Loucy (cell line): ENCODE measurements around the gene MROH9.

Experiments used
- H2AFZ ChIP-seq: fragments of 200-600 bp; sonication (generic); 2 replicates; pipeline ENCODE4 v1.6.0; 2016; ENCODE audit warnings: antibody characterized with exemption, mild to moderate bottlenecking, low read length, moderate library complexity
- H3F3A ChIP-seq: fragments of 200-600 bp; 2 replicates; pipeline ENCODE4 v1.6.0; 2016; ENCODE audit warnings: antibody characterized with exemption, low read depth, mild to moderate bottlenecking
- H3K27me3 ChIP-seq: fragments of 200-600 bp; sonication (generic); 2 replicates; pipeline ENCODE4 v1.6.1; 2014; ENCODE audit warnings: low read length, mild to moderate bottlenecking; ENCODE audit not compliant: insufficient read depth, poor library complexity, severe bottlenecking
- H3K36me3 ChIP-seq: fragments of 200-600 bp; sonication (generic); 2 replicates; pipeline ENCODE4 v1.6.1; 2016; ENCODE audit warnings: low read length; ENCODE audit not compliant: insufficient read depth
- H3K4me1 ChIP-seq: fragments of 200-600 bp; sonication (generic); 2 replicates; pipeline ENCODE4 v1.5.1; 2014; ENCODE audit warnings: low read length, mild to moderate bottlenecking; ENCODE audit not compliant: insufficient read depth, poor library complexity, severe bottlenecking
- H3K4me2 ChIP-seq: fragments of 200-600 bp; sonication (generic); 2 replicates; pipeline ENCODE4 v1.6.0; 2014; ENCODE audit warnings: antibody characterized with exemption, low read length, low read depth, mild to moderate bottlenecking; ENCODE audit not compliant: poor library complexity, severe bottlenecking
- H3K4me3 ChIP-seq: fragments of 200-600 bp; sonication (generic); 2 replicates; pipeline ENCODE4 v1.5.1; 2014; ENCODE audit warnings: low read length, mild to moderate bottlenecking, mixed read lengths; ENCODE audit not compliant: poor library complexity, severe bottlenecking
- H3K79me2 ChIP-seq: fragments of 200-600 bp; sonication (generic); 2 replicates; pipeline ENCODE4 v1.6.1; 2014; ENCODE audit warnings: low read length; ENCODE audit not compliant: insufficient read depth
- H3K9ac ChIP-seq: fragments of 200-600 bp; sonication (generic); 2 replicates; pipeline ENCODE4 v1.6.0; 2014; ENCODE audit warnings: mild to moderate bottlenecking, low read depth, low read length, moderate library complexity; ENCODE audit not compliant: poor library complexity, severe bottlenecking
- H3K9me2 ChIP-seq: fragments of 200-600 bp; sonication (generic); replicated peaks from 2 replicates; pipeline ENCODE4 v1.6.1; 2016; ENCODE audit warnings: low read depth, low read length, mixed read lengths
- H3K9me3 ChIP-seq: fragments of 200-600 bp; sonication (generic); 2 replicates; pipeline ENCODE4 v1.6.1; 2014; ENCODE audit warnings: mild to moderate bottlenecking, antibody characterized with exemption, low read length, low read depth; ENCODE audit not compliant: insufficient read depth
- H4K20me1 ChIP-seq: fragments of 200-600 bp; sonication (generic); 2 replicates; pipeline ENCODE4 v1.6.0; 2014; ENCODE audit warnings: antibody characterized with exemption, low read length, mild to moderate bottlenecking; ENCODE audit not compliant: insufficient read depth, poor library complexity, severe bottlenecking
- CTCF ChIP-seq: fragments of 200-600 bp; sonication (generic); conservative IDR thresholded peaks from 2 replicates; pipeline ENCODE4 v1.5.1; 2014; ENCODE audit warnings: mild to moderate bottlenecking, antibody characterized with exemption, low read length
- EZH2phosphoT487 ChIP-seq: fragments of 200-600 bp; IDR thresholded peaks from 2 replicates; pipeline ENCODE4 v1.6.1; 2018; ENCODE audit warnings: antibody characterized with exemption, mild to moderate bottlenecking, moderate library complexity, borderline replicate concordance

Gene MROH9

GRCh38 chr1:171084091-171084490, 148.8 kb downstream of the MROH9 start:
- Histone ChIP-seq H3K9me3 (no peaks in the 10 kb centered on the region), H3K36me3 (no peaks in the 10 kb centered on the region), H3K4me1 (no peaks in the 10 kb centered on the region), H4K20me1 (no peaks in the 10 kb centered on the region), H3K4me3 (no peak overlapping the region), H3K79me2 (no peaks in the 10 kb centered on the region), H2AFZ (no peak overlapping the region), H3K27me3 (no peaks in the 10 kb centered on the region), H3K9me2 (no peaks in the 10 kb centered on the region), H3K4me2 (no peak overlapping the region), H3F3A (no peaks in the 10 kb centered on the region), H3K9ac (no peak overlapping the region)
- TF ChIP-seq EZH2phosphoT487 = no peak
- TF ChIP-seq CTCF = no peak

DNA sequence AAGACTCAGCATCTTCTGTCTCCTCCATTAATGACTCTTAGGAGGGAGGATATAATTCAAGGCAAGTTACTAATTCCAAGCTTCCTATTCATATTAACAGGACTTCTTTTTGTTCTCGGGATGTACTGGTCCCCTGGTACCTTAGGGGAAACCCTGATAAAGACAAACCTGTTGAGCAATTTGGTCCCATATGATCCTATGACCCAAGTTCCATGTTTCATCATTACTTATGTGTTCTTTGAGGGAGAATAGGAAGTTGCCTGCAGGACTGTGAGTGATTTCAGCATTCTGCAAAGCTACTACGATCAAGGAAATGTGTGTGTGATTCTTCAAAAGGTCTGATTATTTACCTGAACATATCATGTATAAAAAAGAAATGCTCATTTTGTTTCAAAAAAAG, 149.5 kb downstream of the MROH9 start:
- H3K36me3 ChIP-seq = no peaks in the 10 kb centered on the region
- no peaks in the 10 kb centered on the region for H4K20me1 ChIP-seq
- no peak overlapping the region for H2AFZ ChIP-seq
- H3F3A ChIP-seq = no peaks in the 10 kb centered on the region
- H3K9me3 ChIP-seq = no peaks in the 10 kb centered on the region
- TF ChIP-seq EZH2phosphoT487 = no peak
- TF ChIP-seq CTCF = no peak
- no peaks in the 10 kb centered on the region for H3K79me2 ChIP-seq
- H3K4me3 ChIP-seq = no peak overlapping the region
- no peak overlapping the region for H3K9ac ChIP-seq
- H3K27me3 ChIP-seq = no peaks in the 10 kb centered on the region
- no peak overlapping the region for H3K4me2 ChIP-seq
- no peaks in the 10 kb centered on the region for H3K4me1 ChIP-seq
- H3K9me2 ChIP-seq = no peaks in the 10 kb centered on the region

DNA sequence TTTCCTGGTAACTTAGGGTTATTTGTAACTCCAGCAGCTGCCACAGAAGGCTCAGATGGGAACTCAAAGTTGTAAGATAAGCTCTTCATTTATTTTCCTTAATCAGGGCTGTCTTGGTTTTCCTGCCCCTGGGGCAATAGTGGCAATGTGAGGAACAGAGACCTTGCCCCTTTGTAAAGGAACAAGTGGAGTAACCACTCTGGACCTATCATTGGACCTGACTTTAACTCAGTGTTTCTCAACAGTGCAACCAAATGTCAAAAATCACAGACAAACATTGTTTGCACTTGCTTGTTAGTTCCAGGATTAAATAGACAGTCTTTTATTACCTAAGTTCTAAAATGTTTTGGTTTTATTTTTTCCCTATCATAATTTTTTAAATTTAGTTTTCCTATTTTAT, 152.6 kb downstream of the MROH9 start:
- TF ChIP-seq EZH2phosphoT487 (no peak), CTCF (no peak)
- no peaks in the 10 kb centered on the region for H4K20me1 ChIP-seq
- no peak overlapping the region for H2AFZ ChIP-seq
- H3K27me3 ChIP-seq = no peaks in the 10 kb centered on the region
- H3K36me3 ChIP-seq = no peaks in the 10 kb centered on the region
- no peaks in the 10 kb centered on the region for H3K9me3 ChIP-seq
- H3K4me2 ChIP-seq = no peak overlapping the region
- no peaks in the 10 kb centered on the region for H3F3A ChIP-seq
- H3K9me2 ChIP-seq = no peaks in the 10 kb centered on the region
- H3K9ac ChIP-seq = no peak overlapping the region
- no peak overlapping the region for H3K4me3 ChIP-seq
- no peaks in the 10 kb centered on the region for H3K79me2 ChIP-seq
- no peaks in the 10 kb centered on the region for H3K4me1 ChIP-seq
